ENCODE measurements around the gene THEM5.

Gene THEM5

GRCh38 chr1:151867765-151868411 is 14.4 kb upstream of the THEM5 start:
- ChIA-PET CTCF (no interaction called here), POLR2A (no interaction called here)
- no peak for TF ChIP-seq SP1 (IDR thresholded peaks at IDR 0.05)
- TF ChIP-seq BHLHE40 (IDR thresholded peaks at IDR 0.05; ENCODE audit: borderline replicate concordance): no peak
- TF ChIP-seq FOXA1 (IDR thresholded peaks at IDR 0.05): no peak
- no peak for TF ChIP-seq FOXM1 (IDR thresholded peaks at IDR 0.05; ENCODE audit: borderline replicate concordance)
- DNase-seq (ENCODE audit: extremely low spot score): no peak

- POLR2A ChIA-PET: no interaction called here
- TF ChIP-seq SP1 (IDR thresholded peaks at IDR 0.05): no peak
- no peak for TF ChIP-seq CTBP1 (IDR thresholded peaks at IDR 0.05; ENCODE audit: borderline replicate concordance)
- TF ChIP-seq NFRKB (IDR thresholded peaks at IDR 0.05): no peak
- CTCF ChIA-PET: no interaction called here
- DNase-seq (ENCODE audit: extremely low spot score): no peak
Observed at GRCh38 chr1:151867321-151867720, 13.8 kb upstream of the THEM5 start.

- POLR2A ChIA-PET: no interaction called here
- DNase-seq (ENCODE audit: extremely low spot score): no peak
- CTCF ChIA-PET: interaction anchor here (0.9 kb wide), 1 partner anchor 12 kb away, joined by 4 read pairs; no protein-coding TSS in a partner anchor
- TF ChIP-seq FOXM1 (IDR thresholded peaks at IDR 0.05; ENCODE audit: borderline replicate concordance): no peak
- no peak for TF ChIP-seq HDGF (IDR thresholded peaks at IDR 0.05; ENCODE audit: borderline replicate concordance)
- TF ChIP-seq NFRKB (IDR thresholded peaks at IDR 0.05): no peak
- no peak for TF ChIP-seq BHLHE40 (IDR thresholded peaks at IDR 0.05; ENCODE audit: borderline replicate concordance)
- no peak for TF ChIP-seq PKNOX1 (IDR thresholded peaks at IDR 0.05)
- TF ChIP-seq L3MBTL2 (conservative IDR thresholded peaks at IDR 0.05): no peak
- TF ChIP-seq SUZ12 (IDR thresholded peaks at IDR 0.05): no peak
- no peak for TF ChIP-seq LEF1 (IDR thresholded peaks at IDR 0.05; ENCODE audit: borderline replicate concordance)
- no peak for TF ChIP-seq FOXA1 (IDR thresholded peaks at IDR 0.05)
- no peak for TF ChIP-seq ZNF384 (IDR thresholded peaks at IDR 0.05)
- no peak for TF ChIP-seq SP1 (IDR thresholded peaks at IDR 0.05)
Observed at GRCh38 chr1:151864411-151864810, 10.9 kb upstream of the THEM5 start.

GRCh38 chr1:151862604-151863003 is 9.1 kb upstream of the THEM5 start:
- TF ChIP-seq CTBP1 (IDR thresholded peaks at IDR 0.05; ENCODE audit: borderline replicate concordance): no peak
- TF ChIP-seq L3MBTL2 (conservative IDR thresholded peaks at IDR 0.05): no peak
- no peak for TF ChIP-seq BHLHE40 (IDR thresholded peaks at IDR 0.05; ENCODE audit: borderline replicate concordance)
- TF ChIP-seq FOXM1 (IDR thresholded peaks at IDR 0.05; ENCODE audit: borderline replicate concordance): no peak
- no peak for TF ChIP-seq NFRKB (IDR thresholded peaks at IDR 0.05)
- TF ChIP-seq TARDBP (IDR thresholded peaks at IDR 0.05): no peak
- no peak for TF ChIP-seq HDGF (IDR thresholded peaks at IDR 0.05; ENCODE audit: borderline replicate concordance)
- TF ChIP-seq PKNOX1 (IDR thresholded peaks at IDR 0.05): no peak; the same call in 1 of the 2 replicates
- TF ChIP-seq LEF1 (IDR thresholded peaks at IDR 0.05; ENCODE audit: borderline replicate concordance): no peak
- no peak for TF ChIP-seq FOXA1 (IDR thresholded peaks at IDR 0.05)
- CTCF ChIA-PET: interaction anchor here (1.4 kb wide), 1 partner anchor 9 kb away, joined by 3 read pairs; no protein-coding TSS in a partner anchor
- DNase-seq (ENCODE audit: extremely low spot score): no peak
- POLR2A ChIA-PET: no interaction called here

GRCh38 chr1:151860504-151861187 is 7.1 kb upstream of the THEM5 start:
- POLR2A ChIA-PET: no interaction called here

GRCh38 chr1:151859891-151860293 is 6.4 kb upstream of the THEM5 start:
- POLR2A ChIA-PET: interaction anchor here (1.3 kb wide), 1 partner anchor 14 kb away, joined by 5 read pairs; no protein-coding TSS in a partner anchor
- DNase-seq (ENCODE audit: extremely low spot score): no peak
- CTCF ChIA-PET: interaction anchor here (0.6 kb wide), 1 partner anchor 1635 kb away, joined by 3 read pairs; no protein-coding TSS in a partner anchor
- TF ChIP-seq ZNF384 (IDR thresholded peaks at IDR 0.05) (no peak), PKNOX1 (IDR thresholded peaks at IDR 0.05) (no peak), FOXA1 (IDR thresholded peaks at IDR 0.05) (no peak), FOXM1 (IDR thresholded peaks at IDR 0.05; ENCODE audit: borderline replicate concordance) (no peak), BHLHE40 (IDR thresholded peaks at IDR 0.05; ENCODE audit: borderline replicate concordance) (no peak), L3MBTL2 (conservative IDR thresholded peaks at IDR 0.05) (no peak), HDGF (IDR thresholded peaks at IDR 0.05; ENCODE audit: borderline replicate concordance) (no peak), CTBP1 (IDR thresholded peaks at IDR 0.05; ENCODE audit: borderline replicate concordance) (no peak), NFRKB (IDR thresholded peaks at IDR 0.05) (no peak), TARDBP (IDR thresholded peaks at IDR 0.05) (no peak), SUZ12 (IDR thresholded peaks at IDR 0.05) (no peak), ARNT (IDR thresholded peaks at IDR 0.05) (no peak), FOXK2 (IDR thresholded peaks at IDR 0.05) (no peak), SP1 (IDR thresholded peaks at IDR 0.05) (no peak), LEF1 (IDR thresholded peaks at IDR 0.05; ENCODE audit: borderline replicate concordance) (no peak), ELF4 (IDR thresholded peaks at IDR 0.05) (no peak)

More at GRCh38 chr1:151860504-151861187, 7.1 kb upstream of the THEM5 start:
- DNase-seq (ENCODE audit: extremely low spot score): no peak
- CTCF ChIA-PET: no interaction called here
- TF ChIP-seq L3MBTL2 (conservative IDR thresholded peaks at IDR 0.05) (no peak), SP1 (IDR thresholded peaks at IDR 0.05) (no peak), CTBP1 (IDR thresholded peaks at IDR 0.05; ENCODE audit: borderline replicate concordance) (no peak), ARNT (IDR thresholded peaks at IDR 0.05) (no peak), FOXM1 (IDR thresholded peaks at IDR 0.05; ENCODE audit: borderline replicate concordance) (no peak), FOXK2 (IDR thresholded peaks at IDR 0.05) (no peak), ELF4 (IDR thresholded peaks at IDR 0.05) (no peak), FOXA1 (IDR thresholded peaks at IDR 0.05) (no peak)
